Osteoblast (primary cell): ENCODE results near the gene NPIPA7. TPM values are rescaled to one million over a fixed set of nuclear protein-coding genes. Genes with fewer than 3 reads are reported as not detected.

Source experiments
- small RNA-seq: library from RNA; depleted of rRNA; stranded (forward); fragments of <200 nt; gene quantifications from one replicate; pipeline ENCODE3, GENCODE V24; 2012
- total RNA-seq: library from RNA; depleted of rRNA; stranded (reverse); fragments of >200 nt; gene quantifications from 2 replicates; pipeline ENCODE4 v1.2.3, GENCODE V29; 2012

NPIPA7 gene
- total RNA-seq, 1 donor: not detected

Small RNA genes lying within 50 kb of the gene (small RNA-seq; reads per million reads assigned to genes)
- gene AC138969.3: not detected
- not detected for gene MIR6511A3
- not detected for gene MIR6770-2

Other genes with a start within 250 kb of the NPIPA7 start
- under 0.01 and 0.36 TPM in 2 replicates for gene ABCC6, start 155.6 kb upstream of the NPIPA7 start, total RNA-seq
- 33.7 and 41.3 TPM in 2 replicates for gene NOMO3, start 146.6 kb upstream of the NPIPA7 start, total RNA-seq